EH (cell line): ENCODE results near the gene PITPNC1.
"Not testable (repeated sequence)": the region's sequence is repeated elsewhere in the genome, so short reads cannot be mapped to it uniquely, and the experiment has no call there.

Experiments
- DNase-seq: peaks from one replicate; pipeline ENCODE4 v3.0.0-alpha.2; 2015; ENCODE audit warnings: low read depth

Gene PITPNC1

GRCh38 chr17:67689534-67690177, 312.6 kb downstream of the PITPNC1 start:
- DNase-seq = peak; percentile 68

GRCh38 chr17:67693811-67694210, 316.7 kb downstream of the PITPNC1 start:
- no peak for DNase-seq

GRCh38 chr17:67696347-67696746, 319.3 kb downstream of the PITPNC1 start:
- DNase-seq = no peak

GRCh38 chr17:67696853-67697498, 319.9 kb downstream of the PITPNC1 start:
- no peak for DNase-seq

- DNase-seq = no peak
Measured at GRCh38 chr17:67700037-67700724, 323.1 kb downstream of the PITPNC1 start.

- DNase-seq = no peak
Measured at GRCh38 chr17:67700725-67701119, 323.6 kb downstream of the PITPNC1 start.

- not testable (repeated sequence) for DNase-seq
Measured at GRCh38 chr17:67702861-67703260, 325.8 kb downstream of the PITPNC1 start.

- no peak for DNase-seq
Measured at GRCh38 chr17:67707442-67707841, 330.4 kb downstream of the PITPNC1 start.

- no peak for DNase-seq
Measured at GRCh38 chr17:67708378-67708777, 331.3 kb downstream of the PITPNC1 start.

- no peak for DNase-seq
Measured at GRCh38 chr17:67711916-67712315, 334.8 kb downstream of the PITPNC1 start.

- no peak for DNase-seq
Measured at GRCh38 chr17:67712375-67712774, 335.3 kb downstream of the PITPNC1 start.

GRCh38 chr17:67713169-67713568, 336.1 kb downstream of the PITPNC1 start:
- no peak for DNase-seq

GRCh38 chr17:67716405-67716798, 339.3 kb downstream of the PITPNC1 start:
- no peak for DNase-seq

- DNase-seq = no peak
Measured at GRCh38 chr17:67717192-67717623, 340.1 kb downstream of the PITPNC1 start.

GRCh38 chr17:67717624-67718324, 340.7 kb downstream of the PITPNC1 start, which contains the start of gene NOL11:
TSS of gene NOL11 (plus strand) at chr17:67717936. CDS start at chr17:67717948, 12 bp downstream.
- DNase-seq = peak; percentile 98

GRCh38 chr17:67718325-67718941, 341.4 kb downstream of the PITPNC1 start:
- DNase-seq = peak; percentile 66

GRCh38 chr17:67725373-67725791, 348.3 kb downstream of the PITPNC1 start:
- no peak for DNase-seq

GRCh38 chr17:67725807-67726206, 348.7 kb downstream of the PITPNC1 start:
- no peak for DNase-seq

- not testable (repeated sequence) for DNase-seq
Measured at GRCh38 chr17:67727152-67728039, 350.3 kb downstream of the PITPNC1 start.

GRCh38 chr17:67729903-67730302, 352.8 kb downstream of the PITPNC1 start:
- DNase-seq = no peak

GRCh38 chr17:67730731-67731130, 353.6 kb downstream of the PITPNC1 start:
- DNase-seq = no peak
